Left lung (tissue), 10 donors: Measurements from ENCODE around the gene DNASE1L3. TPM values are rescaled to one million over a fixed set of nuclear protein-coding genes. Genes with fewer than 3 reads are reported as not detected.

Experiments used
- ATAC-seq: fragments of 200-7000 bp; cut with Tn5 transposase; one replicate; pipeline ENCODE4 v1.9.1; 2020; ENCODE audit warnings: moderate library complexity
- DNase-seq, 4 donors: peaks; one replicate each; pipeline ENCODE4 v3.0.0-alpha.2; 2013 to 2020
- H3K27ac ChIP-seq, 2 donors: fragments of 200-600 bp; sonication (generic) in 1 of 2; one replicate each; pipeline versions ENCODE4 v1.5.0 to v1.8.0; 2020 to 2021
- H3K27me3 ChIP-seq, 2 donors: fragments of 200-600 bp; sonication (generic) in 1 of 2; one replicate each; pipeline versions ENCODE4 v1.5.0 to v1.8.0; 2020 to 2021
- H3K36me3 ChIP-seq, 2 donors: fragments of 200-600 bp; sonication (generic) in 1 of 2; one replicate each; pipeline versions ENCODE4 v1.5.0 to v1.8.0; 2020 to 2021
- H3K4me1 ChIP-seq, 2 donors: fragments of 200-600 bp; one replicate each; pipeline ENCODE4 v1.8.0; 2021
- H3K4me3 ChIP-seq, 2 donors: fragments of 200-600 bp; sonication (generic) in 1 of 2; one replicate each; pipeline versions ENCODE4 v1.5.0 to v1.8.0; 2020 to 2021; ENCODE audit warnings: mild to moderate bottlenecking in 1 of 2
- H3K9me3 ChIP-seq, 2 donors: fragments of 200-600 bp; sonication (generic) in 1 of 2; one replicate each; pipeline versions ENCODE4 v1.5.0 to v1.8.0; 2020 to 2021
- intact Hi-C, 2 donors: fragments of 100-400 bp; cut with DNase I; formaldehyde crosslinking; loops; one replicate each; pipeline versions ENCODE4 v1.11.2 to v1.14.2; 2022
- polyA plus RNA-seq, 6 donors: library from polyadenylated mRNA; unstranded; fragments of 120-200 nt; gene quantifications; one replicate each; pipeline ENCODE4 v1.2.1, GENCODE V29; 2013; ENCODE audit not compliant: insufficient read length in 6 of 6
- total RNA-seq, 2 donors: library from RNA; stranded (reverse); fragmentation: NEBNext Ultra II Directional; extraction: Animal tissue kit (Norgen Biotek cat#: 25700); gene quantifications; one replicate each; pipeline ENCODE4 v1.2.1, GENCODE V29; 2021
- TF ChIP-seq, protein P1 (sequence below), 2 donors: fragments of 200-600 bp; sonication (generic) in 1 of 2; IDR thresholded peaks; one replicate each; pipeline versions ENCODE4 v1.5.0 to v1.8.0; 2021; ENCODE audit warnings: antibody characterized with exemption in 2 of 2
- donor health status: DM: no; HTN: yes; CAD: no.
- donor health status: DM: no; HTN: no; CAD: no.

DNASE1L3 gene
- total and polyA plus RNA-seq, 8 donors = 1.00 to 3.0 (median 1.8) TPM

GRCh38 chr3:58151637-58152036, 59.1 kb downstream of the DNASE1L3 start:
- ATAC-seq = no peak

DNA sequence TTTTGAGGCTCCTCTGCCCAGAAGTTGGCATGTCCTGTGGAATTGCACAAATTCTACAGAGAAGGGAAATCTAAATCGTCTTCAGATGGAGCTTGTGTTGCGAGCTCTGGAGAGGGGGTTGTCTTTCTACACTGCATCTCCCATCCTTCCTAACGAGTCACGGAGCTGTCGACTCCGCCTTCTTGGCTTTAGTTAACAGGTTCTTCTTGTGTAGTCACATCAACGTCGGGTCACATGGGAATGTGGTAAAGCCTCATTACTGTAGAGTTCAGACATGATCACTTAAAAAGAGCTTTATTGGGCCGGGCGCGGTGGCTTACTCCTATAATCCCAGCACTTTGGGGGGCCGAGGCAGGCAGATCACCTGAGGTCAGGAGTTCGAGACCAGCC, 60.0 kb downstream of the DNASE1L3 start:
- Histone ChIP-seq H3K4me1 (no peaks in the 10 kb centered on the region), H3K27ac (no peak overlapping the region), H3K9me3 (no peaks in the 10 kb centered on the region), H3K36me3 (peaks cover 0 to 97% of the 10 kb centered on the region in 2 donors), H3K4me3 (no peak overlapping the region), H3K27me3 (no peaks in the 10 kb centered on the region)
- no peak for ATAC-seq
- no peak for DNase-seq
- TF ChIP-seq, protein P1, sequence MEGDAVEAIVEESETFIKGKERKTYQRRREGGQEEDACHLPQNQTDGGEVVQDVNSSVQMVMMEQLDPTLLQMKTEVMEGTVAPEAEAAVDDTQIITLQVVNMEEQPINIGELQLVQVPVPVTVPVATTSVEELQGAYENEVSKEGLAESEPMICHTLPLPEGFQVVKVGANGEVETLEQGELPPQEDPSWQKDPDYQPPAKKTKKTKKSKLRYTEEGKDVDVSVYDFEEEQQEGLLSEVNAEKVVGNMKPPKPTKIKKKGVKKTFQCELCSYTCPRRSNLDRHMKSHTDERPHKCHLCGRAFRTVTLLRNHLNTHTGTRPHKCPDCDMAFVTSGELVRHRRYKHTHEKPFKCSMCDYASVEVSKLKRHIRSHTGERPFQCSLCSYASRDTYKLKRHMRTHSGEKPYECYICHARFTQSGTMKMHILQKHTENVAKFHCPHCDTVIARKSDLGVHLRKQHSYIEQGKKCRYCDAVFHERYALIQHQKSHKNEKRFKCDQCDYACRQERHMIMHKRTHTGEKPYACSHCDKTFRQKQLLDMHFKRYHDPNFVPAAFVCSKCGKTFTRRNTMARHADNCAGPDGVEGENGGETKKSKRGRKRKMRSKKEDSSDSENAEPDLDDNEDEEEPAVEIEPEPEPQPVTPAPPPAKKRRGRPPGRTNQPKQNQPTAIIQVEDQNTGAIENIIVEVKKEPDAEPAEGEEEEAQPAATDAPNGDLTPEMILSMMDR (IDR thresholded peaks at IDR 0.05) = no peak
- intact Hi-C loops = no loop called here

More at GRCh38 chr3:58151637-58152036, 59.1 kb downstream of the DNASE1L3 start:
- TF ChIP-seq, protein P1 (IDR thresholded peaks at IDR 0.05) = no peak
- Histone ChIP-seq H3K9me3 (no peaks in the 10 kb centered on the region), H3K4me1 (no peaks in the 10 kb centered on the region), H3K36me3 (peaks cover 0 to 97% of the 10 kb centered on the region in 2 donors), H3K27ac (no peak overlapping the region), H3K27me3 (no peaks in the 10 kb centered on the region), H3K4me3 (no peak overlapping the region)
- intact Hi-C loops = no loop called here
- no peak for DNase-seq

- H3K36me3 ChIP-seq = peaks cover 0 to 97% of the 10 kb centered on the region in 2 donors
- no peak for ATAC-seq
- H3K9me3 ChIP-seq = no peaks in the 10 kb centered on the region
- H3K27ac ChIP-seq = no peak overlapping the region
- H3K27me3 ChIP-seq = no peaks in the 10 kb centered on the region
- H3K4me3 ChIP-seq = no peak overlapping the region
- H3K4me1 ChIP-seq = no peaks in the 10 kb centered on the region
- no peak for DNase-seq
- intact Hi-C loops = no loop called here
- TF ChIP-seq, protein P1 (IDR thresholded peaks at IDR 0.05) = no peak
Observed at GRCh38 chr3:58150130-58150809, 60.5 kb downstream of the DNASE1L3 start.

DNA sequence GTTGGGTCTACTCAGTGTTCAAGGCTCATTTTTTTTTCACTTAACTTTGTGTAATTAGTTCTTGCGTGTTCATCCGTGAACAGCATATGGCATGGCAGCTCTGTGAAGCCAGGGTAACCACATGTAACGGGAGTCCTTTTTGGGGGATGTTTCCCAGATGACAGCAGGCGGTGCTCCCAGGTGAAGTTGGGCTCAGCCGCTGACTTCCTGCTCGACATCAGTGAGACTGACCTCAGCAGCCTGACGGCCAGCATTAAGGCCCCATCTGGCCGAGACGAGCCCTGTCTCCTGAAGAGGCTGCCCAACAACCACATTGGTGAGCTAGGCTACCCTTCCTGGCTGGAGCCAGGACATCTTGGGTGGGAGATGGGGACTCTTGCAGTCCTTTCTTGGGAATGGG, 62.7 kb downstream of the DNASE1L3 start:
- Histone ChIP-seq H3K27ac (no peak overlapping the region), H3K4me1 (no peaks in the 10 kb centered on the region), H3K4me3 (no peak overlapping the region), H3K36me3 (peaks cover 0 to 87% of the 10 kb centered on the region in 2 donors), H3K9me3 (no peaks in the 10 kb centered on the region), H3K27me3 (no peaks in the 10 kb centered on the region)
- DNase-seq (no peak), ATAC-seq (no peak)
- TF ChIP-seq, protein P1 (IDR thresholded peaks at IDR 0.05) = no peak
- intact Hi-C loops = no loop called here

- no peaks in the 10 kb centered on the region for H3K27me3 ChIP-seq
- no peak overlapping the region for H3K4me3 ChIP-seq
- TF ChIP-seq, protein P1 (IDR thresholded peaks at IDR 0.05) = no peak
- no peaks in the 10 kb centered on the region for H3K4me1 ChIP-seq
- ATAC-seq (no peak), DNase-seq (no peak)
- intact Hi-C loops = no loop called here
- no peak overlapping the region for H3K27ac ChIP-seq
- no peaks in the 10 kb centered on the region for H3K9me3 ChIP-seq
- H3K36me3 ChIP-seq = peaks cover 0 to 82% of the 10 kb centered on the region in 2 donors
Observed at GRCh38 chr3:58144478-58145325, 66.1 kb downstream of the DNASE1L3 start.
